HEK293 (cell line): ENCODE results near the gene UTP11.

Source experiments
- CTCF ChIA-PET: fragments of 350-600 bp; formaldehyde crosslinking; extraction: SDS; loops from one replicate; lab custom pipeline; 2021; ENCODE audit warnings: antibody characterized with exemption; lab: Yijun Ruan, JAX
- POLR2A ChIA-PET: fragments of 300-600 bp; formaldehyde crosslinking; extraction: SDS; loops from one replicate; lab custom pipeline; 2020; ENCODE audit warnings: antibody characterized with exemption, inconsistent platforms; lab: Yijun Ruan, JAX
- H3K27ac ChIP-seq: fragments of 200-500 bp; sonication (Bioruptor generic); 2 replicates; pipeline ENCODE4 v1.5.1; 2014; ENCODE audit warnings: low read depth, low read length, control low read depth, inconsistent platforms; ENCODE audit errors: extremely low read depth
- H3K36me3 ChIP-seq, 2 experiments: fragments of 200-500 bp in 1 of 2; sonication (Bioruptor generic) in 1 of 2; 1 replicate in 1 of 2; 2 replicates in 1 of 2; pipeline ENCODE4 v1.5.1; 2014 to 2017; ENCODE audit warnings: inconsistent platforms in 2 of 2, low read length in 2 of 2; ENCODE audit not compliant: control insufficient read depth in 2 of 2, insufficient read depth in 1 of 2
- H3K4me1 ChIP-seq: fragments of 200-500 bp; sonication (Bioruptor generic); 2 replicates; pipeline ENCODE4 v1.5.1; 2014; ENCODE audit warnings: mild to moderate bottlenecking, low read length, inconsistent platforms; ENCODE audit not compliant: control insufficient read depth, insufficient read depth
- H3K4me3 ChIP-seq: 2 replicates; pipeline ENCODE4 v1.5.1; 2011; ENCODE audit warnings: low read depth, mild to moderate bottlenecking, control low read depth, low read length, moderate library complexity
- H3K9me3 ChIP-seq: fragments of 200-500 bp; sonication (Bioruptor generic); 2 replicates; pipeline ENCODE4 v1.5.1; 2014; ENCODE audit warnings: low read depth, low read length, inconsistent platforms; ENCODE audit not compliant: control insufficient read depth, insufficient read depth
- AEBP2 ChIP-seq: fragments of 450-650 bp; formaldehyde crosslinking; IDR thresholded peaks from 2 replicates; pipeline ENCODE4 v1.5.1; 2016; ENCODE audit warnings: missing biosample characterization, missing genetic modification characterization, borderline replicate concordance
- ATF2 ChIP-seq: fragments of 450-650 bp; formaldehyde crosslinking; IDR thresholded peaks from 2 replicates; pipeline ENCODE4 v1.5.1; 2016; ENCODE audit warnings: missing biosample characterization, missing genetic modification characterization, low read depth
- BCL11A ChIP-seq: fragments of 450-650 bp; formaldehyde crosslinking; IDR thresholded peaks from 2 replicates; pipeline ENCODE4 v1.5.1; 2016; ENCODE audit warnings: low read depth, missing biosample characterization, missing genetic modification characterization
- EGR2 ChIP-seq: fragments of 450-650 bp; formaldehyde crosslinking; IDR thresholded peaks from 2 replicates; pipeline ENCODE4 v1.5.1; 2016; ENCODE audit warnings: low read depth, missing biosample characterization, missing genetic modification characterization
- MYNN ChIP-seq: fragments of 450-650 bp; formaldehyde crosslinking; IDR thresholded peaks from 2 replicates; pipeline ENCODE4 v1.5.1; 2016; ENCODE audit warnings: missing biosample characterization, missing genetic modification characterization, borderline replicate concordance
- OSR2 ChIP-seq: fragments of 450-650 bp; formaldehyde crosslinking; IDR thresholded peaks from 2 replicates; pipeline ENCODE4 v1.5.1; 2016; ENCODE audit warnings: missing biosample characterization, missing genetic modification characterization
- OVOL3 ChIP-seq: fragments of 450-650 bp; formaldehyde crosslinking; IDR thresholded peaks from 2 replicates; pipeline ENCODE4 v1.5.1; 2016; ENCODE audit warnings: missing biosample characterization, missing genetic modification characterization
- REPIN1 ChIP-seq: fragments of 450-650 bp; formaldehyde crosslinking; IDR thresholded peaks from 2 replicates; pipeline ENCODE4 v1.5.1; 2017; ENCODE audit warnings: missing biosample characterization, missing genetic modification characterization, low read depth
- TCF7L2 ChIP-seq: IDR thresholded peaks from 2 replicates; pipeline ENCODE4 v1.6.1; 2011; ENCODE audit warnings: low read depth, mild to moderate bottlenecking, inconsistent platforms, low read length, moderate library complexity, borderline replicate concordance
- ZFP37 ChIP-seq: fragments of 450-650 bp; formaldehyde crosslinking; IDR thresholded peaks from 2 replicates; pipeline ENCODE4 v1.5.1; 2016; ENCODE audit warnings: missing biosample characterization, missing genetic modification characterization
- ZFP69B ChIP-seq: fragments of 450-650 bp; formaldehyde crosslinking; IDR thresholded peaks from 2 replicates; pipeline ENCODE4 v1.5.1; 2016; ENCODE audit warnings: missing biosample characterization, missing genetic modification characterization
- ZNF10 ChIP-seq: fragments of 450-650 bp; formaldehyde crosslinking; IDR thresholded peaks from 2 replicates; pipeline ENCODE4 v1.5.1; 2017; ENCODE audit warnings: missing biosample characterization, missing genetic modification characterization
- ZNF148 ChIP-seq: fragments of 450-650 bp; formaldehyde crosslinking; IDR thresholded peaks from 2 replicates; pipeline ENCODE4 v1.5.0; 2017; ENCODE audit warnings: missing biosample characterization, missing genetic modification characterization, borderline replicate concordance
- ZNF169 ChIP-seq: fragments of 450-650 bp; formaldehyde crosslinking; IDR thresholded peaks from 2 replicates; pipeline ENCODE4 v1.5.1; 2016; ENCODE audit warnings: missing biosample characterization, missing genetic modification characterization
- ZNF202 ChIP-seq: fragments of 450-650 bp; formaldehyde crosslinking; IDR thresholded peaks from 2 replicates; pipeline ENCODE4 v1.5.1; 2016; ENCODE audit warnings: missing biosample characterization, missing genetic modification characterization, borderline replicate concordance
- ZNF248 ChIP-seq: fragments of 450-650 bp; formaldehyde crosslinking; IDR thresholded peaks from 2 replicates; pipeline ENCODE4 v1.5.1; 2017; ENCODE audit warnings: missing biosample characterization, missing genetic modification characterization
- ZNF335 ChIP-seq: fragments of 450-650 bp; formaldehyde crosslinking; conservative IDR thresholded peaks from 2 replicates; pipeline ENCODE4 v1.5.1; 2016; ENCODE audit warnings: missing biosample characterization, missing genetic modification characterization
- ZNF426 ChIP-seq: fragments of 450-650 bp; formaldehyde crosslinking; IDR thresholded peaks from 2 replicates; pipeline ENCODE4 v1.5.1; 2017; ENCODE audit warnings: missing biosample characterization, missing genetic modification characterization, mild to moderate bottlenecking, inconsistent platforms, moderate library complexity
- ZNF473 ChIP-seq: fragments of 450-650 bp; formaldehyde crosslinking; IDR thresholded peaks from 2 replicates; pipeline ENCODE4 v1.5.1; 2017; ENCODE audit warnings: missing biosample characterization, missing genetic modification characterization
- ZNF555 ChIP-seq: fragments of 450-650 bp; formaldehyde crosslinking; conservative IDR thresholded peaks from 2 replicates; pipeline ENCODE4 v1.5.1; 2017; ENCODE audit warnings: missing biosample characterization, mild to moderate bottlenecking, missing genetic modification characterization, inconsistent platforms
- ZNF561 ChIP-seq: fragments of 450-650 bp; IDR thresholded peaks from 2 replicates; pipeline ENCODE4 v1.5.1; 2018; ENCODE audit warnings: missing biosample characterization, missing genetic modification characterization, borderline replicate concordance
- ZNF600 ChIP-seq: fragments of 450-650 bp; formaldehyde crosslinking; IDR thresholded peaks from 2 replicates; pipeline ENCODE4 v1.5.1; 2016; ENCODE audit warnings: missing biosample characterization, missing genetic modification characterization
- ZNF623 ChIP-seq: fragments of 450-650 bp; formaldehyde crosslinking; IDR thresholded peaks from 2 replicates; pipeline ENCODE4 v1.5.1; 2016; ENCODE audit warnings: missing biosample characterization, missing genetic modification characterization
- ZNF626 ChIP-seq: fragments of 450-650 bp; sonication (Bioruptor Pico); formaldehyde crosslinking; IDR thresholded peaks from 2 replicates; pipeline ENCODE4 v1.5.1; 2018; ENCODE audit warnings: missing biosample characterization, missing genetic modification characterization, inconsistent platforms
- ZNF629 ChIP-seq: fragments of 450-650 bp; formaldehyde crosslinking; IDR thresholded peaks from 2 replicates; pipeline ENCODE4 v1.5.1; 2017; ENCODE audit warnings: missing biosample characterization, missing genetic modification characterization
- ZNF76 ChIP-seq: fragments of 450-650 bp; formaldehyde crosslinking; IDR thresholded peaks from 2 replicates; pipeline ENCODE4; 2016; ENCODE audit warnings: low read depth, missing biosample characterization, missing genetic modification characterization, borderline replicate concordance
- ZNF777 ChIP-seq: fragments of 450-650 bp; formaldehyde crosslinking; IDR thresholded peaks from 2 replicates; pipeline ENCODE4 v1.5.1; 2017; ENCODE audit warnings: missing biosample characterization, missing genetic modification characterization, borderline replicate concordance
- ZNF785 ChIP-seq: fragments of 450-650 bp; formaldehyde crosslinking; IDR thresholded peaks from 2 replicates; pipeline ENCODE4 v1.5.1; 2016; ENCODE audit warnings: missing biosample characterization, missing genetic modification characterization
- TF ChIP-seq, protein P1 (sequence below): fragments of 450-650 bp; formaldehyde crosslinking; IDR thresholded peaks from 2 replicates; pipeline ENCODE4 v1.5.1; 2017; ENCODE audit warnings: missing biosample characterization, missing genetic modification characterization
- TF ChIP-seq, protein P2 (sequence below): fragments of 450-650 bp; formaldehyde crosslinking; IDR thresholded peaks from 2 replicates; pipeline ENCODE4 v1.5.1; 2016; ENCODE audit warnings: missing biosample characterization, missing genetic modification characterization

Gene UTP11

GRCh38 chr1:38064197-38064903 lies 51.8 kb downstream of the UTP11 start:
- H3K36me3 ChIP-seq: no peaks in the 10 kb centered on the region
- no peaks in the 10 kb centered on the region for H3K9me3 ChIP-seq
- ChIA-PET POLR2A (no interaction called here), CTCF (interaction anchor here (0.7 to 2.4 kb wide), 2 partner anchors 7 to 176 kb away, joined by 4 to 10 read pairs; no protein-coding TSS in a partner anchor)
- H3K27ac ChIP-seq: no peak overlapping the region
- no peak overlapping the region for H3K4me3 ChIP-seq
- H3K4me1 ChIP-seq: no peaks in the 10 kb centered on the region
- TF ChIP-seq ZNF600 (tag by site-specific recombination) (peak; percentile 57; the same call in 1 of the 2 replicates), ZNF76 (tag by site-specific recombination) (no peak), EGR2 (tag by site-specific recombination) (peak; percentile 67), OSR2 (tag by site-specific recombination) (no peak), ZNF629 (tag by site-specific recombination) (no peak), ZNF785 (no peak), ZNF148 (tag by site-specific recombination) (0 out of 2 replicates have a peak, but pooled peaks have one; percentile 33), ZNF777 (tag by site-specific recombination) (no peak), TCF7L2 (no peak), AEBP2 (tag by site-specific recombination) (no peak), ZNF623 (tag by site-specific recombination) (no peak), BCL11A (tag by site-specific recombination) (no peak), ZNF335 (tag by site-specific recombination) (no peak), MYNN (tag by site-specific recombination) (no peak), ZNF473 (tag by site-specific recombination) (no peak), ZNF426 (tag by site-specific recombination) (no peak), ZNF248 (tag by site-specific recombination) (no peak), ZNF561 (tag by site-specific recombination) (no peak), REPIN1 (tag by site-specific recombination) (no peak), OVOL3 (tag by site-specific recombination) (no peak), ZFP69B (tag by site-specific recombination) (no peak), ZNF202 (tag by site-specific recombination) (no peak), ZFP37 (tag by site-specific recombination) (no peak), ZNF626 (tag by site-specific recombination) (no peak), ATF2 (tag by site-specific recombination) (no peak), ZNF10 (no peak), ZNF555 (tag by site-specific recombination) (no peak), ZNF169 (tag by site-specific recombination) (no peak)
- TF ChIP-seq, protein P1, sequence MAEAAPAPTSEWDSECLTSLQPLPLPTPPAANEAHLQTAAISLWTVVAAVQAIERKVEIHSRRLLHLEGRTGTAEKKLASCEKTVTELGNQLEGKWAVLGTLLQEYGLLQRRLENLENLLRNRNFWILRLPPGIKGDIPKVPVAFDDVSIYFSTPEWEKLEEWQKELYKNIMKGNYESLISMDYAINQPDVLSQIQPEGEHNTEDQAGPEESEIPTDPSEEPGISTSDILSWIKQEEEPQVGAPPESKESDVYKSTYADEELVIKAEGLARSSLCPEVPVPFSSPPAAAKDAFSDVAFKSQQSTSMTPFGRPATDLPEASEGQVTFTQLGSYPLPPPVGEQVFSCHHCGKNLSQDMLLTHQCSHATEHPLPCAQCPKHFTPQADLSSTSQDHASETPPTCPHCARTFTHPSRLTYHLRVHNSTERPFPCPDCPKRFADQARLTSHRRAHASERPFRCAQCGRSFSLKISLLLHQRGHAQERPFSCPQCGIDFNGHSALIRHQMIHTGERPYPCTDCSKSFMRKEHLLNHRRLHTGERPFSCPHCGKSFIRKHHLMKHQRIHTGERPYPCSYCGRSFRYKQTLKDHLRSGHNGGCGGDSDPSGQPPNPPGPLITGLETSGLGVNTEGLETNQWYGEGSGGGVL: peak; percentile 84
- TF ChIP-seq, protein P2, sequence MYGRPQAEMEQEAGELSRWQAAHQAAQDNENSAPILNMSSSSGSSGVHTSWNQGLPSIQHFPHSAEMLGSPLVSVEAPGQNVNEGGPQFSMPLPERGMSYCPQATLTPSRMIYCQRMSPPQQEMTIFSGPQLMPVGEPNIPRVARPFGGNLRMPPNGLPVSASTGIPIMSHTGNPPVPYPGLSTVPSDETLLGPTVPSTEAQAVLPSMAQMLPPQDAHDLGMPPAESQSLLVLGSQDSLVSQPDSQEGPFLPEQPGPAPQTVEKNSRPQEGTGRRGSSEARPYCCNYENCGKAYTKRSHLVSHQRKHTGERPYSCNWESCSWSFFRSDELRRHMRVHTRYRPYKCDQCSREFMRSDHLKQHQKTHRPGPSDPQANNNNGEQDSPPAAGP (tag by site-specific recombination): no peak
